ENCODE results near the gene ZBTB46. TPM values are rescaled to one million over a fixed set of nuclear protein-coding genes. Genes with fewer than 3 reads are reported as not detected.

The ZBTB46 gene
- total RNA-seq, 2 donors from 2014 or later, result 2.1 to 3.2 TPM

GRCh38 chr20:63814891-63815614, 16.0 kb downstream of the ZBTB46 start:
- no peak overlapping the region for H3K4me3 ChIP-seq
- no peak overlapping the region for H3K27ac ChIP-seq
- H3K9ac ChIP-seq (ENCODE audit: low read depth in 2 of 2, low read length in 2 of 2), result no peak overlapping the region
- H3K4me1 ChIP-seq, result no peaks in the 10 kb centered on the region
- H3K9me3 ChIP-seq, result no peaks in the 10 kb centered on the region
- H3K36me3 ChIP-seq, result no peaks in the 10 kb centered on the region
- no peak for DNase-seq
- intact Hi-C loops (cut with DNase I), result no loop called here
- TF ChIP-seq, protein P1, sequence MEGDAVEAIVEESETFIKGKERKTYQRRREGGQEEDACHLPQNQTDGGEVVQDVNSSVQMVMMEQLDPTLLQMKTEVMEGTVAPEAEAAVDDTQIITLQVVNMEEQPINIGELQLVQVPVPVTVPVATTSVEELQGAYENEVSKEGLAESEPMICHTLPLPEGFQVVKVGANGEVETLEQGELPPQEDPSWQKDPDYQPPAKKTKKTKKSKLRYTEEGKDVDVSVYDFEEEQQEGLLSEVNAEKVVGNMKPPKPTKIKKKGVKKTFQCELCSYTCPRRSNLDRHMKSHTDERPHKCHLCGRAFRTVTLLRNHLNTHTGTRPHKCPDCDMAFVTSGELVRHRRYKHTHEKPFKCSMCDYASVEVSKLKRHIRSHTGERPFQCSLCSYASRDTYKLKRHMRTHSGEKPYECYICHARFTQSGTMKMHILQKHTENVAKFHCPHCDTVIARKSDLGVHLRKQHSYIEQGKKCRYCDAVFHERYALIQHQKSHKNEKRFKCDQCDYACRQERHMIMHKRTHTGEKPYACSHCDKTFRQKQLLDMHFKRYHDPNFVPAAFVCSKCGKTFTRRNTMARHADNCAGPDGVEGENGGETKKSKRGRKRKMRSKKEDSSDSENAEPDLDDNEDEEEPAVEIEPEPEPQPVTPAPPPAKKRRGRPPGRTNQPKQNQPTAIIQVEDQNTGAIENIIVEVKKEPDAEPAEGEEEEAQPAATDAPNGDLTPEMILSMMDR (IDR thresholded peaks at IDR 0.05), result no peak
- no peaks in the 10 kb centered on the region for H3K27me3 ChIP-seq

- H3K27me3 ChIP-seq, result no peaks in the 10 kb centered on the region
- H3K9me3 ChIP-seq, result no peaks in the 10 kb centered on the region
- no peak overlapping the region for H3K9ac ChIP-seq (ENCODE audit: low read depth in 2 of 2, low read length in 2 of 2)
- intact Hi-C loops (cut with DNase I), result no loop called here
- no peak overlapping the region for H3K4me3 ChIP-seq
- H3K27ac ChIP-seq, result no peak overlapping the region
- H3K4me1 ChIP-seq, result no peaks in the 10 kb centered on the region
- no peaks in the 10 kb centered on the region for H3K36me3 ChIP-seq
- TF ChIP-seq, protein P1 (IDR thresholded peaks at IDR 0.05), result no peak
- no peak for DNase-seq
Observed at GRCh38 chr20:63811491-63811875, 19.6 kb downstream of the ZBTB46 start.

DNA sequence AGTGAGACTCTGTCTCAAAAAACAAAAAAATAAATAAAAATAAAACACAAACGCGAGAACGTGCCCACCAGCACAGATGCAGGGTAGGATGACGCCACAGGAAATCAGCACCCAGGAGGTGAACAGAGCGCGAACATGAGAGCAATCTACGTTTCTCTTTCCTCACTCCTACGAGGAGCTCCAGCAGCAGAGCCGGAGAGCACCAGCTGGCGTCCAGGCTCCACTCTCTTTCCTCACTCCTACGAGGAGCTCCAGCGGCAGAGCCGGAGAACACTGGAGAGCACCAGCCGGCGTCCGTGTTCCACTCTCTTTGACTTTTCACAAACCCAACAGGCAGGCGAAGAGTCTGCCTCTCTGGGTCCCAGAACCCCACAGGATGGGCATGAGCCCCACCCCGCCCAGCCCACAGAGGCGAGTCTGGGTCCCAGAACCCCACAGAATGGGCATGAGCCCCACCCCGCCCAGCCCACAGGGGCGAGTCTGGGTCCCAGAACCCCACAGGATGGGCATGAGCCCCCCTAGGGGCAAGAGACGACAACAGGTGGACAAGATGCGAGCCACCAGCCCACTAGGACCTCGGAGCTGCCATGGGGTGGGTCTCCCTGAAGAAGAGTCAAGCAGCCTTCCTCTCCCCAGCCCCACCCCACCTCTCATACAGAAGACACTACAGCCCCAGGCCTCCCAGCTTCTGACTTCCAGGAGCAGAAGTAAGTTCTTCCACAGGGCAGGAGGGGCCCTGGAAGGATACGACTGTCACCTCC, 20.2 kb downstream of the ZBTB46 start:
- Histone ChIP-seq H3K4me3 (no peak overlapping the region), H3K27me3 (no peaks in the 10 kb centered on the region), H3K9me3 (no peaks in the 10 kb centered on the region), H3K36me3 (no peaks in the 10 kb centered on the region), H3K4me1 (no peaks in the 10 kb centered on the region), H3K9ac (ENCODE audit: low read depth in 2 of 2, low read length in 2 of 2) (no peak overlapping the region), H3K27ac (no peak overlapping the region)
- intact Hi-C loops (cut with DNase I), result no loop called here
- TF ChIP-seq, protein P1 (IDR thresholded peaks at IDR 0.05), result no peak
- no peak for DNase-seq

- no peak overlapping the region for H3K4me3 ChIP-seq
- DNase-seq, result no peak
- no peaks in the 10 kb centered on the region for H3K36me3 ChIP-seq
- intact Hi-C loops (cut with DNase I), result no loop called here
- H3K4me1 ChIP-seq, result no peaks in the 10 kb centered on the region
- H3K27ac ChIP-seq, result no peak overlapping the region
- no peaks in the 10 kb centered on the region for H3K9me3 ChIP-seq
- H3K9ac ChIP-seq (ENCODE audit: low read depth in 2 of 2, low read length in 2 of 2), result no peak overlapping the region
- no peaks in the 10 kb centered on the region for H3K27me3 ChIP-seq
- TF ChIP-seq, protein P1 (IDR thresholded peaks at IDR 0.05), result no peak
Observed at GRCh38 chr20:63809856-63810255, 21.2 kb downstream of the ZBTB46 start.

GRCh38 chr20:63808964-63809674, 21.9 kb downstream of the ZBTB46 start:
- Histone ChIP-seq H3K27ac (no peak overlapping the region), H3K4me1 (no peaks in the 10 kb centered on the region), H3K9me3 (no peaks in the 10 kb centered on the region), H3K4me3 (no peak overlapping the region), H3K36me3 (no peaks in the 10 kb centered on the region), H3K9ac (ENCODE audit: low read depth in 2 of 2, low read length in 2 of 2) (no peak overlapping the region), H3K27me3 (no peaks in the 10 kb centered on the region)
- intact Hi-C loops (cut with DNase I), result no loop called here
- no peak for DNase-seq
- TF ChIP-seq, protein P1 (IDR thresholded peaks at IDR 0.05), result no peak

Measured in colonic mucosa (tissue), 4 donors.